ENCODE measurements around the gene AADACL4.

DNA sequence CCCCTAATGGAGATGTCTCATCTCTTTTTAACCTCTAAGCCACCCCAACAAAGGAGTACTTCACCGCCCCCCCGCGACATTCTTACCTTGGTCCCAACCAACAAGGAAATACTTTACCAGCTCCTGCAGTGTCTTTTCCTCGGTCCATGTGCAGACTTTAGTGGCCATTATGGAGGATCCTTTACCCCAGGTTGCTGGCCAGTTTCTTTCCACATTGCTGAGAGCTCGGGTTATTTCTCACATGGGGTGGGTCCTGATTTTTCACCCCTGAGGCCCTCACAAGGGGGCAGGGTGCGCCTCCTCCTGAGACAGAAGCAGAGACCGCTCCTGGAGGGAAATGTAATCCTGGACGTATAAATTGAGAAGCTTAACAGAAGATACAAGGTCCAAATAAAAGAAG, 69.0 kb downstream of the AADACL4 start:
- TF ChIP-seq POLR2A (IDR thresholded peaks at IDR 0.05; ENCODE audit: extremely low read depth, insufficient read length) (no peak), MYC (IDR thresholded peaks at IDR 0.05; ENCODE audit: low read depth, low read length) (no peak)
- TF ChIP-seq, protein P1, sequence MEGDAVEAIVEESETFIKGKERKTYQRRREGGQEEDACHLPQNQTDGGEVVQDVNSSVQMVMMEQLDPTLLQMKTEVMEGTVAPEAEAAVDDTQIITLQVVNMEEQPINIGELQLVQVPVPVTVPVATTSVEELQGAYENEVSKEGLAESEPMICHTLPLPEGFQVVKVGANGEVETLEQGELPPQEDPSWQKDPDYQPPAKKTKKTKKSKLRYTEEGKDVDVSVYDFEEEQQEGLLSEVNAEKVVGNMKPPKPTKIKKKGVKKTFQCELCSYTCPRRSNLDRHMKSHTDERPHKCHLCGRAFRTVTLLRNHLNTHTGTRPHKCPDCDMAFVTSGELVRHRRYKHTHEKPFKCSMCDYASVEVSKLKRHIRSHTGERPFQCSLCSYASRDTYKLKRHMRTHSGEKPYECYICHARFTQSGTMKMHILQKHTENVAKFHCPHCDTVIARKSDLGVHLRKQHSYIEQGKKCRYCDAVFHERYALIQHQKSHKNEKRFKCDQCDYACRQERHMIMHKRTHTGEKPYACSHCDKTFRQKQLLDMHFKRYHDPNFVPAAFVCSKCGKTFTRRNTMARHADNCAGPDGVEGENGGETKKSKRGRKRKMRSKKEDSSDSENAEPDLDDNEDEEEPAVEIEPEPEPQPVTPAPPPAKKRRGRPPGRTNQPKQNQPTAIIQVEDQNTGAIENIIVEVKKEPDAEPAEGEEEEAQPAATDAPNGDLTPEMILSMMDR (IDR thresholded peaks at IDR 0.05; ENCODE audit: low read depth, low read length) = no peak
